CD14-positive monocyte (primary cell): ENCODE data around the gene MRO. TPM values are rescaled to one million over a fixed set of nuclear protein-coding genes. Genes with fewer than 3 reads are reported as not detected.

ENCODE experiments used
- DNase-seq, 3 donors: peaks; one replicate each; pipeline ENCODE4 v3.0.0-alpha.2; 2011 to 2022
- H2AFZ ChIP-seq: 2 replicates; pipeline ENCODE4 v1.6.0; 2012; ENCODE audit warnings: mild to moderate bottlenecking, low read depth, low read length, inconsistent platforms; ENCODE audit not compliant: insufficient read depth, poor library complexity, severe bottlenecking
- H3K27ac ChIP-seq, 2 donors: 1 replicate in 1 of 2; 2 replicates in 1 of 2; pipeline ENCODE4 v1.5.1; 2012 to 2013; ENCODE audit warnings: low read length in 2 of 2, control low read depth in 1 of 2, inconsistent platforms in 1 of 2, low read depth in 1 of 2, mild to moderate bottlenecking in 1 of 2
- H3K27me3 ChIP-seq, 2 donors: one replicate each; pipeline versions ENCODE4 v1.6.0 to v1.6.1; 2011 to 2013; ENCODE audit warnings: low read length in 2 of 2; ENCODE audit not compliant: control insufficient read depth in 2 of 2, insufficient read depth in 2 of 2
- H3K36me3 ChIP-seq, 2 donors: replicated peaks in 1 of 2; 1 replicate in 1 of 2; 2 replicates in 1 of 2; pipeline versions ENCODE4 v1.5.1 to v1.6.1; 2012 to 2013; ENCODE audit warnings: low read length in 2 of 2, control low read depth in 1 of 2, inconsistent platforms in 1 of 2, mild to moderate bottlenecking in 1 of 2; ENCODE audit not compliant: insufficient read depth in 2 of 2, control insufficient read depth in 1 of 2
- H3K4me1 ChIP-seq, 2 donors: 1 replicate in 1 of 2; 2 replicates in 1 of 2; pipeline versions ENCODE4 v1.5.1 to v1.6.1; 2012 to 2013; ENCODE audit warnings: low read length in 2 of 2, control low read depth in 1 of 2, inconsistent platforms in 1 of 2, mild to moderate bottlenecking in 1 of 2, moderate library complexity in 1 of 2; ENCODE audit not compliant: insufficient read depth in 2 of 2, control insufficient read depth in 1 of 2
- H3K4me2 ChIP-seq: replicated peaks from 2 replicates; pipeline ENCODE3; 2012; ENCODE audit warnings: low read length, moderate library complexity, mild to moderate bottlenecking; ENCODE audit not compliant: poor library complexity, severe bottlenecking; ENCODE audit errors: extremely low read depth
- H3K4me3 ChIP-seq, 3 experiments: fragments of 200-600 bp in 1 of 3; sonication (generic) in 1 of 3; replicated peaks in 1 of 3; 1 replicate in 2 of 3; 2 replicates in 1 of 3; pipeline ENCODE4 v1.5.1; 2011 to 2013; ENCODE audit warnings: low read length in 3 of 3, mild to moderate bottlenecking in 3 of 3, control low read depth in 2 of 3, low read depth in 2 of 3, inconsistent platforms in 1 of 3, moderate library complexity in 1 of 3
- H3K79me2 ChIP-seq: 2 replicates; pipeline ENCODE4 v1.6.0; 2012; ENCODE audit warnings: mild to moderate bottlenecking, control low read depth, inconsistent platforms, low read length, moderate library complexity; ENCODE audit not compliant: insufficient read depth
- H3K9ac ChIP-seq: 2 replicates; pipeline ENCODE4 v1.6.0; 2017; ENCODE audit warnings: low read length, mild to moderate bottlenecking; ENCODE audit not compliant: insufficient read depth, poor library complexity, severe bottlenecking
- H3K9me3 ChIP-seq, 2 donors: replicated peaks in 1 of 2; 1 replicate in 1 of 2; 2 replicates in 1 of 2; pipeline versions ENCODE4 v1.5.1 to v1.6.1; 2012 to 2013; ENCODE audit warnings: low read length in 2 of 2, control low read depth in 1 of 2; ENCODE audit not compliant: control insufficient read depth in 1 of 2, insufficient read depth in 1 of 2
- H4K20me1 ChIP-seq: 2 replicates; pipeline ENCODE4 v1.6.0; 2012; ENCODE audit warnings: mild to moderate bottlenecking, low read length, control low read depth, moderate library complexity; ENCODE audit not compliant: insufficient read depth
- H3K27ac Mint-ChIP-seq, 7 donors: one replicate each; pipeline ENCODE4 v1.8.0; 2020; ENCODE audit warnings: mild to moderate bottlenecking in 7 of 7, mixed read lengths in 7 of 7, moderate library complexity in 6 of 7, inconsistent platforms in 2 of 7
- H3K27me3 Mint-ChIP-seq, 3 donors: one replicate each; pipeline ENCODE4 v1.8.0; 2021 to 2022; ENCODE audit warnings: low read depth in 3 of 3, mild to moderate bottlenecking in 3 of 3, mixed read lengths in 3 of 3, moderate library complexity in 3 of 3, inconsistent platforms in 1 of 3
- H3K36me3 Mint-ChIP-seq, 2 donors: one replicate each; pipeline ENCODE4 v1.8.0; 2020; ENCODE audit warnings: mixed read lengths in 2 of 2, inconsistent platforms in 1 of 2, mild to moderate bottlenecking in 1 of 2
- H3K4me1 Mint-ChIP-seq: one replicate; pipeline ENCODE4 v1.8.0; 2020; ENCODE audit warnings: mild to moderate bottlenecking, mixed read lengths
- H3K4me3 Mint-ChIP-seq, 2 donors: one replicate each; pipeline ENCODE4 v1.8.0; 2020; ENCODE audit warnings: mild to moderate bottlenecking in 2 of 2, mixed read lengths in 2 of 2, moderate library complexity in 1 of 2
- H3K9me3 Mint-ChIP-seq, 7 donors: one replicate each; pipeline ENCODE4 v1.8.0; 2020 to 2022; ENCODE audit warnings: mixed read lengths in 7 of 7, mild to moderate bottlenecking in 6 of 7, moderate library complexity in 6 of 7, inconsistent platforms in 2 of 7
- CTCF ChIP-seq: fragments of 200-600 bp; IDR thresholded peaks from one replicate; pipeline ENCODE4 v1.8.0; 2022; ENCODE audit warnings: antibody characterized with exemption, mild to moderate bottlenecking
- WGBS: methylation state at CpG from one replicate; pipeline ENCODE4 v1.1.5; 2013; ENCODE audit warnings: missing lambda C conversion rate; ENCODE audit not compliant: insufficient coverage; 5-methylcytosine and 5-hydroxymethylcytosine counted together
- intact Hi-C, 2 donors: fragments of 100-400 bp; cut with micrococcal nuclease; formaldehyde crosslinking; loops; one replicate each; pipeline versions ENCODE4 v1.15.0 to v1.15.1; 2023
- polyA plus RNA-seq, 3 donors: library from polyadenylated mRNA; depleted of rRNA in 1 of 3; unstranded in 2 of 3; stranded (reverse) in 1 of 3; fragments of 300-500 nt in 2 of 3; fragments of >200 nt in 1 of 3; fragmentation: Illumina TruSeq in 2 of 3; gene quantifications; 1 replicate in 2 of 3; 2 replicates in 1 of 3; pipeline ENCODE4 v1.2.3, GENCODE V29; 2012 to 2021

MRO gene
- polyA plus RNA-seq, 3 donors: 0.01 TPM; not detected in 2

DNA sequence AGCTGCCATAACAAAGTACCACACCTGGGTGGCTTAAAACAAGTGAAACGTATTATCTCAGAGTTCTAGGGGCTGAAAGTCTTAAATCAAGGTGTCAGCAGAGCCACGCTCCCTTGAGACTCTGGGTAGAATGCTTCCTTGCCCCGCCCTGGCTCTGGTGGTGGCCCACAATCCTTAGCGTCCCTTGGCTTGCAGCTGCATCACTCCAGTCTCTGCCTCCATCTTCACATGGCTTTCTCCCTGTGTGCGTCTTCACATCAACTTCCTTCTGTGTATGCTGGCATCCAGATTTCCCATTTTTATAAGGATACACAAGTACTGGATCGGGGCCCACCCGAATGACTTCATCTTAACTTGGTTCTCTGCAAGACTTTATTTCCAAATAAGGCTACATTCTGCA, 62.5 kb downstream of the MRO start:
- no peaks in the 10 kb centered on the region for H3K4me1 ChIP-seq
- H3K79me2 ChIP-seq: no peaks in the 10 kb centered on the region
- no peaks in the 10 kb centered on the region for H3K36me3 Mint-ChIP-seq
- DNase-seq: no peak
- H3K27ac Mint-ChIP-seq: no peak overlapping the region
- H3K4me3 Mint-ChIP-seq: no peak overlapping the region
- no peaks in the 10 kb centered on the region for H4K20me1 ChIP-seq
- H3K4me2 ChIP-seq: no peak overlapping the region
- H3K27ac ChIP-seq: no peak overlapping the region
- no peaks in the 10 kb centered on the region for H3K27me3 ChIP-seq
- no peak overlapping the region for H3K9ac ChIP-seq
- H2AFZ ChIP-seq: no peak overlapping the region
- peaks cover 2 to 8% (median 5%) of the 10 kb centered on the region in 7 donors for H3K9me3 Mint-ChIP-seq
- no peaks in the 10 kb centered on the region for H3K36me3 ChIP-seq
- intact Hi-C loops: no loop called here
- no peak for TF ChIP-seq CTCF
- no peaks in the 10 kb centered on the region for H3K4me1 Mint-ChIP-seq
- H3K4me3 ChIP-seq: no peak overlapping the region
- H3K27me3 Mint-ChIP-seq: peaks cover 5 to 12% (median 11%) of the 10 kb centered on the region in 3 donors
- H3K9me3 ChIP-seq: no peaks in the 10 kb centered on the region
- WGBS: 70% methylated on average over 4 of the region's 7 CpGs

GRCh38 chr18:50754297-50754696, 65.5 kb downstream of the MRO start:
- H3K79me2 ChIP-seq: no peaks in the 10 kb centered on the region
- no peaks in the 10 kb centered on the region for H3K27me3 ChIP-seq
- H3K36me3 Mint-ChIP-seq: no peaks in the 10 kb centered on the region
- H3K27me3 Mint-ChIP-seq: peaks cover 5 to 13% (median 6%) of the 10 kb centered on the region in 3 donors
- TF ChIP-seq CTCF: no peak
- no peaks in the 10 kb centered on the region for H3K4me1 Mint-ChIP-seq
- WGBS: 90% methylated on average over 3 of the region's 3 CpGs
- no peak overlapping the region for H2AFZ ChIP-seq
- no peak overlapping the region for H3K27ac ChIP-seq
- no peaks in the 10 kb centered on the region for H3K4me1 ChIP-seq
- H3K9ac ChIP-seq: no peak overlapping the region
- no peaks in the 10 kb centered on the region for H3K9me3 ChIP-seq
- peaks cover 0 to 10% (median 4%) of the 10 kb centered on the region in 7 donors for H3K9me3 Mint-ChIP-seq
- intact Hi-C loops: no loop called here
- H3K4me3 ChIP-seq: no peak overlapping the region
- H3K27ac Mint-ChIP-seq: no peak overlapping the region
- H3K4me2 ChIP-seq: no peak overlapping the region
- DNase-seq: no peak
- H3K4me3 Mint-ChIP-seq: no peak overlapping the region
- no peaks in the 10 kb centered on the region for H3K36me3 ChIP-seq
- H4K20me1 ChIP-seq: no peaks in the 10 kb centered on the region
